ENCODE measurements around the gene ABAT.

- TF ChIP-seq, protein P1, sequence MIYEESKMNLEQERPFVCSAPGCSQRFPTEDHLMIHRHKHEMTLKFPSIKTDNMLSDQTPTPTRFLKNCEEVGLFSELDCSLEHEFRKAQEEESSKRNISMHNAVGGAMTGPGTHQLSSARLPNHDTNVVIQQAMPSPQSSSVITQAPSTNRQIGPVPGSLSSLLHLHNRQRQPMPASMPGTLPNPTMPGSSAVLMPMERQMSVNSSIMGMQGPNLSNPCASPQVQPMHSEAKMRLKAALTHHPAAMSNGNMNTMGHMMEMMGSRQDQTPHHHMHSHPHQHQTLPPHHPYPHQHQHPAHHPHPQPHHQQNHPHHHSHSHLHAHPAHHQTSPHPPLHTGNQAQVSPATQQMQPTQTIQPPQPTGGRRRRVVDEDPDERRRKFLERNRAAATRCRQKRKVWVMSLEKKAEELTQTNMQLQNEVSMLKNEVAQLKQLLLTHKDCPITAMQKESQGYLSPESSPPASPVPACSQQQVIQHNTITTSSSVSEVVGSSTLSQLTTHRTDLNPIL (CRISPR knock-in tag; IDR thresholded peaks at IDR 0.05; ENCODE audit: low read depth): no peak
- TF ChIP-seq RARB (CRISPR knock-in tag; IDR thresholded peaks at IDR 0.05) (no peak), ESRRG (CRISPR knock-in tag; IDR thresholded peaks at IDR 0.05) (no peak), BACH2 (CRISPR knock-in tag; IDR thresholded peaks at IDR 0.05; ENCODE audit: borderline replicate concordance) (no peak), SNAI2 (CRISPR knock-in tag; IDR thresholded peaks at IDR 0.05) (no peak)
These were observed 79.1 kb downstream of the ABAT start for GRCh38 chr16:8753416-8754054.

Data from SK-N-SH treated with all-trans-retinoic acid at 6 μM for 48 hours (cell line).